NCI-H2081 treated with DMSO at 0.1 percent for 48 hours (cell line): ENCODE measurements around the gene LMO7.
"Not testable (repeated sequence)": the region's sequence is repeated elsewhere in the genome, so short reads cannot be mapped to it uniquely, and the experiment has no call there.

Experiments
- DNase-seq: peaks from one replicate; lab custom pipeline; 2025; lab: John Stamatoyannopoulos, UW

Gene LMO7

GRCh38 chr13:75699062-75699461, 62.9 kb downstream of the LMO7 start:
- no peak for DNase-seq

GRCh38 chr13:75699717-75700116, 63.6 kb downstream of the LMO7 start:
- DNase-seq: not testable (repeated sequence)

DNA sequence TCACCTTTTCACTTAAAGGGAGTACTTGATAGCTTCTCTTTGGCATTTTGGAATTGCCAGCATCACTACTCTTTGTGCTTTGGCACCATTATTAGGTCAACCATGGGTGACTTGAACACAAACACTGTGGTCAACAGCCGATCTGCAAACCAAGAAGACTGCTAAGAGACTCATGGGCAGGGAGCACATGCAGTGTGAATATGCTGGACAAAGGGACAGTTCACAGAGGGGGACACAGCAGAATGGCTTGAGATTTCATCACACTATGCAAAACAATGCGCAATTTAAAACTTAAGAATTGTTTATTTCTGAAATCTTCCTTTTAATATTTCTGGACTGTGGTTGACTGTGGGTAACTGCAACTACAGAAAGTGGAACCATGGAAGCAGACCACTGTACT, 64.4 kb downstream of the LMO7 start:
- no peak for DNase-seq

- no peak for DNase-seq
Observed at GRCh38 chr13:75702476-75702875, 66.3 kb downstream of the LMO7 start.

- DNase-seq: no peak
Observed at GRCh38 chr13:75703769-75704168, 67.6 kb downstream of the LMO7 start.

- DNase-seq: no peak
Observed at GRCh38 chr13:75704194-75704926, 68.2 kb downstream of the LMO7 start.

GRCh38 chr13:75704927-75705288, 68.8 kb downstream of the LMO7 start:
- DNase-seq: no peak

GRCh38 chr13:75705395-75705794, 69.3 kb downstream of the LMO7 start:
- no peak for DNase-seq

GRCh38 chr13:75705908-75706307, 69.8 kb downstream of the LMO7 start:
- no peak for DNase-seq

DNA sequence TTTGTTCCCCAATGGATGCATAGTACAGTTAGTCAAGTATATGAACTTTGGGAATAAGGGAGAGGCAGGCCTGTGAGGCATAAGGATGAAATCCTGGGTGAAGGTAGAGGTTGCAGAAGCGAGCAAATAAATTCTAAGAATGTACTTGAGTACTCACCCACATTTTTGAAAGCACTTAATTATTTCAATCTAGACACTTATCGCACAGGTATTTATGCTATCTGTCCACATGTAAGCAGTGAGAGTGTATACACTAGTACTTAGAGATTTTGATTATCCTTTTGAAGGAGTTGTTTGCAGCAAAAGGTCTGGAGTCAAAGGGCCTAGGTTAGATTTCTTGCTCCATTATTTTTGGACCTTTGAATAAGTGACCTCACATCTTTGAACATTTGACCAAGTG, 77.7 kb downstream of the LMO7 start:
- no peak for DNase-seq

DNA sequence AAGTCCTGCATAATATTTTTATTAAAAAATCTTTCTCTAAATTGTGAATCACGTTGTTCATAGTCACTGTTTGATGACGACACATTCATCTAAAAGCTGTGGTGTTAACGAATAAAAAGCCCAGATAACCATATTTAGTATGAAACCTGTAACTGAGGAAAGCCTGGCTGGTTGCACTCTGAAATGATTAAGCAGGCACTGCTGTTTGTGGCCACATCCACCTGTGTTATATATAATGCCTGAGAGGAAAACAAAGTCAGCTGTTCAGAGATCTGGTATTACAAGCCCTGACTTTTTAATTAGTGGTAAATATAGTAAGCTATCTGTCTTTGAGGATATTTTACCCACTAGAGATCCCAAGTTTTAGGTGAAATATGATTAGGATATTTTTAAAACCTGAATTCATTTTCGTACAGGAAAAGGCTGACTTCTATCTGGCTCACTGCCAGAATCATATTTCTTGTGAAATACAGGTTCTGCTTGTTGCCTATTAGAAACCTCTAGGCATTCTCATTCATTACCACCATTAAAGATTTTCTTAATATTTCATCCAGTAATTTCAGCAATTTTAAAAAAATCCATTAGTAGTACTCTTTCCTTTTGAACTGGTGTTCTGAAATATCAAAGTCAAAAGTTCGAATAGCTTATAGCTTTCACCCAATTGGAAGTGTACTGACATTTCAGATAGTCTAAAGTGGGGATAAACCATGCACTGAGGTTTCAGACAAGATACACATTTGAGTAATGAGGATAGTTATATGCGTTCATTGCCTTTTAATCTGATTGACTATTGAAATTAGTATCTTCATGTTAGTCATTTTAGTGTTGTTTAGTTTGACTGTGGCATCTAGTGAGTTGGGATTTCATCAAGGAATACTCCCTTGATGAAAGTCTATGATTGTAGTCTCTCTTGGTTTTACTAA, 79.7 kb downstream of the LMO7 start:
- no peak for DNase-seq

DNA sequence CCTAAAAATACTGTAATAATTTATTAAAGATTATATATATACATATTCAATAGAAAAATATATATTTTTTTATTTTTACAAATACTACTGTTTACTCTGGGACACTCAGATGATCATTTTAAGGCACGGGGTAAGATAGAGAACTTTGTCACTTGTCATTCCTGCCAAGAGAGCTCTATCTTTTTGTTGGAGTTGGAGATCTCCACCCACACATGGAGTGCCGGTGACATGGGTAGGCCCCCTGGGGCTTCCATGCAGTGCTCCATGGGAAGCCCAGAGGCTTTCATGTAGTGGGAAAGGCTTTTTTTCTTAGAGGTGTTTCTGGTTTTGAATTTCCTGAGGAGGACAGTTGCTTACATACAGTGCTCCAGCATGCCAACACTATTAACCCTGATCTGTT, 81.4 kb downstream of the LMO7 start:
- DNase-seq: no peak

DNA sequence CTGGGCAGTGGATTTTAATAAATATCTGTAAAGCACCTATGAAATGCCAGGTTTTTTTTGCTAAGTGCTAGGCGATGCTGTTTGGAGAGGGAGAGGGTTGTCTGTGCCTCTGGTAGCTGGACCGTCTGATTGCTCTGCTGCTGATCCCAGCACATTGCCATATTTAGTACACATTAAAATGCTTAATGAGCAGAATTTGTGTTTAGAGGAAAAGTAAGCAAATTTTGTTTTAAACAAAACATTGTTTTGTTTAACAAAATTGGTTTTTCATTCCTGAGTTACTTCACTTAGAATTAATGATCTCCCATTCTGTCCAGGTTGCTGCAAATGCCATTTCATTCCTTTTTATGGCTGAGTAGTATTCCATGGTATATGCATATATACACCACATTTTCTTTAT, 85.2 kb downstream of the LMO7 start:
- no peak for DNase-seq

DNA sequence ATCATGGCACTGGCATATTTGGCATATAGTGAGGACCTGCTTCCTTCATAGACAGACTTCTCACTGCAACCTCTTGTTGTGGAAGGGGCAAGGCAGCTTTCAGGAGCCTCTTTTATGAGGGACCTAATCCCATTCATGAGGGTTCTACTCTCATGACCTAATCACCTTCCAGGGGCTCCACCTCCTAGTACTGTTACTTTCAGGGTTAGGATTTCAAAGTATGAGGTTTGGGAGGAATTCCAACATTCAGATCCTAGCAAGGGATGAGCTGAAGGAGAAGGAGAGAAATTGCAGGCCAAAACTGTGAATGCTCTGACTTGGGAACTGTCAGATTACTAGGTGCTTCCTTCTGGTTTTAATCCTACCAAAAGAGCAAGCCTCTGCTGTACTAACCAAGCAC, 87.8 kb downstream of the LMO7 start:
- no peak for DNase-seq

GRCh38 chr13:75724752-75725517, 88.8 kb downstream of the LMO7 start:
- no peak for DNase-seq

GRCh38 chr13:75725736-75726135, 89.6 kb downstream of the LMO7 start:
- DNase-seq: no peak

DNA sequence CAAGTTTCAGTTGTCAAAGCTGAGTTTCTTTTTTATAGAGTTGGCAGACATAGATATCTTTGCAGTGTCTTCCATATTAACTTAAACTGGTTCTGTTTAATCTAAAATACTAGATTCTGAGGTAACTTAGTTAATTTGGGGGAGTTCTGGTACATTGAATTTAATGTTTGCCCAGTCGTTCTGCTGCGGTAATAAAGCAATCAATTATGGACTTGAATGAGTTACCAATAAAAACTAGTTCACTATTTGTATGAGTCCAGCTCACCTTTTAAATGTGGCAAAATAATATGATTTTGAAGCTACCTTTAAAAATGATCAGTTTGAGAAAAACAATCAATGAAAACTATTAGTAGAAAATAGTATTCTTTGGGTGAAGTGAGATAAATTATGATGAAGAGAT, 90.2 kb downstream of the LMO7 start:
- DNase-seq: no peak

- not testable (repeated sequence) for DNase-seq
Observed at GRCh38 chr13:75733113-75733512, 97.0 kb downstream of the LMO7 start.

GRCh38 chr13:75736173-75736572, 100.0 kb downstream of the LMO7 start:
- no peak for DNase-seq

DNA sequence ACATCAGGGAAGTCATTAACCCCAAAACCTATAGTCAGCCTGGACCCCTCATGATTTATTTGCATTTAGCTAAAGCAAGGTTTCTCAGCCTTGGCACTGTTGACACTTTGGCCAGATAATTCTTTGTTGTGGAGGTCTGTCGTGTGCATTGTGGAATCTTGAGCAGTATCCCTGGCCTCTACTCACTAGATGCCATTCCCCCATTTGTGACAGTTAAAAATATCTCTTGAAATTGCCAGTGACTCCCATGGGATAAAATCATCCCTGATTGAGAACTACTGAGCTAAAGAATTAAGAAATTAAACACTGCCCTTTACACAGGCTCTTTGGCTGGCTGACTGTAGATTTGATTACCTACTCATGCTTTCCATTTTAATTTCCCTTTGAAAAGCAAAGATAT, 102.7 kb downstream of the LMO7 start:
- no peak for DNase-seq

GRCh38 chr13:75739244-75739868, 103.2 kb downstream of the LMO7 start:
- DNase-seq: no peak

DNA sequence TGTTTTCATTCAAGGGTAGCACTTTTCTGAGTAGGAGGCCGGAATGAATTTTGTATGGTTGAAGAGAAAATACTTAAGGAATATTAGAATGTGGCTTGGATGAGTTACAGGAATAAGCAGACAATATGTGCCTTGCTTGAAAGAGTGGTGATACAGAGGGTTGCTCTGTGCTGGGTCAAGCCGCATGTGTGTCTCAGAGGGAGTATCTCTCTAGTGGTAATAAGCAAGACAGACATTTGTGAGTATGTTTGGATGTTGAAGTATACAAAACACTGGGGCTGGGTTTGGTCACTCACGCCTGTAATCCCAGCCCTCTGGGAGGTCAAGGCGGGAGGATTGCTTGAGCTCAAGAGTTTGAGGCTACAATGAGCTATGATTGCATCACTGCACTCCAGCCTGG, 103.9 kb downstream of the LMO7 start:
- DNase-seq: no peak
